GM19238 (cell line): Measurements from ENCODE around the gene GRM8.
"Not testable (repeated sequence)": the region's sequence is repeated elsewhere in the genome, so short reads cannot be mapped to it uniquely, and the experiment has no call there.

ENCODE experiments used
- DNase-seq: peaks from one replicate; pipeline ENCODE4 v3.0.0; 2011; ENCODE audit warnings: low spot score; ENCODE audit not compliant: insufficient read length

Gene GRM8

DNA sequence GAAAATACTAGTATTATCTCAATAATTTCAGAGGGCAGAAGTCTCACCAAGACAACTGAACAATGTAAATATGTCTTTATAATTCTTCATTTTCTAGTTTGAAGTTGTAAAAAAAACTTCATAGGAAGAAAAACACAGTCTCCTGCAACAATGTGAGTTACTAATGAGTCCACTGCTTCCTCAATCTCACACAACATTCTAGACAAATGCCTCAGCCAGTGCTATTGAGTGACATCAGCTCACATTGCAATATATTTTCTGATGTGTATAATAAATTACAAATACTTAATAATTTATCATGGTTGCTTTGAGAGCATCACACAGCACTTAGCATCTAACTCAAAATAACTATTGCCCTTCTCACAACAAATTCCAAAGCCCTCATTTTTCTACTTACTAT is 321.2 kb downstream of the GRM8 start:
- DNase-seq, result no peak

DNA sequence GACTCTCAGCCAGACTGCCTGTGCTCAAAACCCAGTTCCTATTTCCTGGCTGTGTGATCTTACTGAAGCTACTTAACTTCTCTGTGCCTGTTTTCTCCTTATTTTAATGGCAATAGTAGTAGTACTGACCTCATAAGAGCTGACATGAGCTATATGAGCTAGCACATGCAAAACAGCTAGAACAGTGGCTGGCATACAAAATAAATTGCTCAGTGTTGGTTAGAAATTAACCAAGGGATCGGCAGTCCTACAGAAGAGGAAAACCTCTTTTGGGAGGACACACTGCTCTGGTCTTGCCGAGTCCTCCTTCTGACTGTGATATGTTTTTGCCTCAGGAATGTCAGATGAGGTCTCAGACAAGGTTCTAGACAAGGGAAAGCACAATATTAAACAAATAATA is 322.6 kb downstream of the GRM8 start:
- DNase-seq, result no peak

DNA sequence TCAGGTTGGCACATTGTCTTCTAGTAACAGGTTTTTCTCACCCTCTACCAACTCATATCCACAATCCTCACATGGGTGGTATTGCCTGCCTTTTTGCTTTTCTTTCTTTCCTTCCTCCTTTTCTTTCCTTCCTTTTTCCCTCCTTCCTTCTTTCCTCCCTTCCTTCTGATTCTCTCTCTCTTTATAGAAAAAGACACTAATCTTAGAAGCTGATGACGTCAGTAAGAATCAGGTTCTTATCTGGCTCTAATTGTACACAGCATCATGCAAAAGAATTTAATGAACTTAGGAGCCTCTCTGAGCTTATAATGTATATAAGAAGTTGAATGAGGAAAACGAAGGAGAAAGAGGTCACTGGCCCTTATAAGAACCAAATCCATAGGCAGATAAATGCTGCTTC is 328.3 kb downstream of the GRM8 start:
- no peak for DNase-seq

DNA sequence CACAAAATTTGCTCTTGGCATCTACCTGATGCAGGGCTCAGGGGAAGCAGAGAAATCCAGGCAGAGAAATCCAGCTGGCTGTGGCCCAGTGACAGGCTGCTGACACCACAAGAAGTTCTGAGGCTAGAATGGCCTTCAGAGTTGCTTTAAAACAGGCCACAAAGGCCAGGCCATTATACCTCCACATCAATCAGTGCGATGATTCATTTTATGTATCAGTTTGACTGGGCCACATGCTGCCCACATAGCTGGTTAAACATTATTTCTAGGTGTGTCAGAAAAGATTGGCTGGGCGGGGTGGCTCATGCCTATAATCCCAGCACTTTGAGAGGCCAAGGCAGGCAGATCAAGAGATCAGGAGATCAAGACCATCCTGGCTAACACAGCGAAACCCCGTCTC is 341.1 kb downstream of the GRM8 start:
- not testable (repeated sequence) for DNase-seq

DNA sequence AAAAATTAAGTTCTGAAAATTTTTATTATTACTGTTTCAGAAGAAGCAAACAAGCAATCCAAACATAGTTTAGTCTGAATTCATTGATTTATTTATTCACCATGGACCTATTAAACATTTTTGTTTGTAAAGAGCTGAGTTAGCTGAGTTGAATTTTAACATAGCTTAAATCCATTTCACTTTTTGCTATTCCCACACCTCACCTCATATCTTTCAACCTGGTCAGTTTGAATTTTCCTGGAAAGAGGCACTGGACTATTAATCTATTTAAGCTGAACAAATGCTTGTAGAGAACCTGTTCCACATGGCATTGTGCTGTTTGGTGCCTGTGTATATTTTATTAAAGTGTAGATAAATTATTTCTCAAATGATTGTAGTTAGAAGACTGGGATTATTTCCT is 344.2 kb downstream of the GRM8 start:
- DNase-seq, result not testable (repeated sequence)

DNA sequence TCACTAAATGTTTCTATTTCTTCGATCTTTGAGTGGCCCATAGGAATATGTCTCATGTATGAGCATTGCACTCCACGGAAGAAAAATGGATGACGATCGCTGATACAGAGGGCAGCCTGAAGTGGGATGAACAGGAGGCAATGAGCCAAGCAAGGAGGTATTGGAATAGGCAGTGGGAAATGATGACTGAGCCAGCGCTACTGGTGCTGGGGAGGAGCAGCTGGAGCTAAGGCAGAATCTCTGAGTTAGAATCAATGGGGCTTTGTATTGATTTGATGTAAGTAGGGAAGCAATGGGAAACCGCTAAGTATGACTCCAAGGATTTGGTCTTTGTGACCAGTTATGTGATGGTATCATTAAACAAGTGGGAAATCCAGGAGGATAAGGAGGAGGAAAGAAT is 345.1 kb downstream of the GRM8 start:
- DNase-seq, result not testable (repeated sequence)

DNA sequence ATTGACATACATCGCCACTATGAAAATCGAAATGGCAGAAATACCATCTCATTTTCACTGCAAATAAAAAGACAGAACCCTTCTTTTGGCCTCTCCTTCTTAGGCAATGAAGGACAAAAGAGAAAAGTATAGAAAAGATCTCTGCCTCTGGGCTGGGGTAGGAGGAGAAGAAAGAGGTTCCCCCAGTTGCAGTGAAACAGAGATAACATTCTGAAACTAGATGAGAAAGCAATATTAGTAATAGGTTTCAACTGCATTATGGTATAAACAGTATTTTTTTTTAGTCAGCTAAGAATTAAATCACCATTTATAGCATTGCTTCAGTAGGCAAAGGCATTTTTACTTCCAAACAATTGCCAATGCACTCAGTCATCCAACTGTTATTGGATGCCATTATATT is 347.5 kb downstream of the GRM8 start:
- not testable (repeated sequence) for DNase-seq

DNA sequence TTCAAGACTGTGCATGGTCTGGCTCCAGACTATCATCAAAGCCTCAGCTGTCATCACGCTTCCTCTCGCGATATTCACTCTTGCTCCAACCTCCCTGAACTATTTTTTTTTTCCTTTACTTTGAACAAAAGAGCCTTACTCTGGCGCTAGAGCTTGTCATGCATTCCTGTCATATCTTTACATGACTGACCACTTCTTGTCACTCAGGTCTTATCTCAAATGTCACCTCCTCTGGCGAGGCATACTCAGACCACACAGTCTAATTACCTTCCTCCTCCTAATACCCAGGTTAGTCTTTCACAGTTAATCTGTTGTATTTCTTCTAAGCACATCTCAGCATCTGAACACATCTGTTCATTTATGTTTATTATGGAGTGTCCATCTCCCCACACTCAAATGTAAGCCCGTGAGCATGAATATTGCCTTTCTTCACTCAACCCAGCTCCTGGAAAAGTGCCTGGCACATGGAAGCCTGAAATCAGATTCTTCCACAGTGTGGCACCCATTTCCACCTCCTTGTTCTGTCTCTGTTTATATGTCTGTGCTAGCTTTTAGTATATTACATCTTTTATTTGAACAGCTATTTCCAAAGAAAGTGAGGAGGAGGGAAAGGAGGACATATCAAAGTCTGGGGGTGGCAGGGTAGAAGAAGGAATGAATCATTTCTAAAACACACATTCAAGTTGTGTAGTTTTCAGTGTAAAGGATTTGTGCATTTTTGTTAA is 351.5 kb downstream of the GRM8 start:
- DNase-seq, result not testable (repeated sequence)

DNA sequence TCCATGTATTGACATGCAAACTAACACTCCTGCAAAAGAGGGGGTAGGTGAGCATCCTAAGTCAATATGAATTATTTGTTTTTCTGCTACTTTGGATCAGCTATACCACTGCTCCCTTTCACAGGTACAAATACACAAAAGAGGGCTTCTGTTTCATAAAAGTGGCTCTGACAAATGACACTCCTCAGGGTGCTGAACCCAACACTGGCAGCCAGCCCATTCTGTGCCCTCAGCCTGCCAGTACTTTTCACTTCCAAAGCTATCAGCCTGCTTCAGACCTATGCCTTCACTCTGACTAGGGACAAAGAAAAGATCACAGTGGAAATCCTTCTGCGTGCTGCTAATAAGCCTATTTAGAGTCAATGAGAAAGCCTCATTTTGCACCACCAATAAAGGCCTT is 364.8 kb downstream of the GRM8 start:
- DNase-seq, result not testable (repeated sequence)

DNA sequence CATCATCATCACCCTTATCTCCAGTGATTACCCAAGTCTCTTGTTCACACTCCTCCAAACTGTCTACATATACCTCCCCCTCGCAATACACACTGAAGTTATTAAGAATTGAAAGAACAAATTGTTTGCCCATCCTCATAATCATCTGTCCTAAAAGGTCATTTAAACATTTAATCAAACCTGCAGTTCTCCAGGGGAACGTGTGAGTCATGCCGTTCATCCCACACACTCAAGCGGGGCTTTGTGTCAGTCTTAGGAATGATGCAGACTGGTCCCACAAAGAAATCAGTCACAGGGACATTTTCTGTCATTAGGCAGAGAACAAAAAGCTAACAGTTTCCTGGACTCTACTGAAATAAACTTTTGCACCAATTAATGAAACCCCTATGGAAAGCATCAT is 365.2 kb downstream of the GRM8 start:
- not testable (repeated sequence) for DNase-seq

DNA sequence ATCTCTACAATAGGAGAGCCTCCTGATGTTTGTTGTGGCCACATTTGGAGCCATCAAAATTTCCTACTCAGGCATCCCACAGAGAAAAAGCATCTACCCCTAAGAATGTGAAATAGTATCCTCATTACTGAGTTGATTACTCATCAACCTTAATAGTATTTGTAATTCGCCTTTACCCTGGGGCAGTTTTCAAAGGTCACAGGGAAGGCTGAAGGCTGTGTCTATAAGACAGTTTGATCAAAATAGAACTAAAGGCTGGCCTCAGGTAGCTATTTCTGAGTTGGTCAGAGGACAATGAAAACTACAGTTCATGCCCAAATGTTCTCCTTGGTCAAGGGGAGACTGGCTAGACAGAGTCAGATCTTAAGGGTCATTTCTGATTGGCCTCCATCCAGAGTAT is 370.0 kb downstream of the GRM8 start:
- DNase-seq, result not testable (repeated sequence)

DNA sequence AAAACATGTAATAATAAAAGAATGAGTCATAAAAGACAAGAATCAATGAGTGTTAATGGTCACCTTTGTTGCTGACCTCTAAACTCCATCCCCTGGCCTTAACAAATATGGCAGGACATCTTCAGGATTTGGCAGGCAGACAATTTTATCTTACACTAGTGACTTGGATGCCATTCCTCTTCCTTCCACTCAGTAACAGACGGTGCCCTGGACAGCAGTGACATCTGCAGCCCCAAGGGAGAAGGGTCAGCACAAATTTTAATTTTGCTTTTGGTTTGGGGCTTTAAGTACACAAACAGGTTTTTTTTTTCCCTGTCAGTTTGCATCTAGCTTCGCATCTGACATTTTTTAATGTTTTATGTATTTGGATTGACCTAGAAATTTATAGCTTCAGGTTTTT is 370.8 kb downstream of the GRM8 start:
- DNase-seq, result not testable (repeated sequence)

DNA sequence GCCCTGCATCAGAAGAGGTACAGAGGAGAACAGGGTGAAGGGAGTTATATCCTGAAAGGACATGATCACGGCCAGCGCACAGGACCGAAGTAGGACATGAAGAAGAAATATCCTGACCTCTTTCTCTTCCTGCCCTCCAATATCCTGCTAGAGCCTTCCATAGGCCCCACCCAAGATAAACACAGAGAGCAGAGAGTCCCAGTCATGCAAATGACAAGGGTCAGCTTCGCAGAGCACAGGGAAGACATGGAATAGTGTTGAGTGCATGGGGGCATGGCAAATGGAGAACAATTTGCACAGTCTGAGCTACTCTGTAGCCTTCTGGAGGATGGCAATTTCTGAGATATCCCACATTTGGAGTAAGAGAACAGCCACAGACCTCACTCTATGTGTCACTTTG is 371.4 kb downstream of the GRM8 start:
- no peak for DNase-seq

DNA sequence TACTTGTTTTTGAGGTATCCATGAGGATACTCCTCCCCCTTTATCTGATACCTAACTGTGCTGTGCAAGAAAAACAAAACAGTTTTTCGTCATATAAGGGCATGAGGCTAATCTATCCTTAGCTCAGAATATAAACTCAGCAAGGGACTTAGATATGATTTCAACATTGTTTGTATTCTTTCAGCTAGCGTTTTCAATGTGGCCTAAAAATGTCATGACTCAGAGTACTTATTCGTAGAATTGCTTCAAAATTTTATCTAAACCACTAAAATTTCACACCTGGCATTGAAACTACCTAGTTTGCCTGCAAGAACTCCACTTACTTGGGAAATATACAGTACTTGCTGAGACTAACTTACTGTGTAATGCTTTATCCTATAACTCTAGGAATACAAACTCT is 376.2 kb downstream of the GRM8 start:
- DNase-seq, result not testable (repeated sequence)

DNA sequence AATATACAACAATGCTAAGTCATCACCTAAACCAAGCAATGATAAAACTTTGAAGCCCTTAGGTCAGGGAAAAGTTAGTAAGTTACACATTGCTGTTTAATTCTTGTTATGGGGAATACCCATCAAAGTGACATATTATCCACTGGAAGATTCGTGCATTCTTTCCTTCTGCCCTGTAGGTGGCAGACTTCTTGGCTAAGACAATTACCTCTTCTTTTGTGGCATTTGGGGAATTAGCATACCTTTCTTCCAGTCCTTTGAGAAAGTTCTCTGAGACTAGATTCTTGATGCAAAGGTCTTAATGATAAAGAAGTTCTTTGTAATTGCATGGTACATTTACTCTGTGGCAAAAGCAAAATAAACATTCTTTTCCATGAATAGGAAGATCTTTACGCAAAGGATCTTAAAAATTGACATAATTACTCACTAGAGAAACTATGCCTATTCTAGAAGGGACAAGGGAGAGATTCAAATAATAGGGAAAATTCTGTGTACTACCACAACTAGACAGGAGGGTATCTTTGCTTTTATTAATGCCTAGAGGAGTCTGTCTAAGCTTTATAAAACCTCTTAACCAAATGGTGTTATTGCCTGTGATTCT is 395.9 kb downstream of the GRM8 start:
- no peak for DNase-seq

DNA sequence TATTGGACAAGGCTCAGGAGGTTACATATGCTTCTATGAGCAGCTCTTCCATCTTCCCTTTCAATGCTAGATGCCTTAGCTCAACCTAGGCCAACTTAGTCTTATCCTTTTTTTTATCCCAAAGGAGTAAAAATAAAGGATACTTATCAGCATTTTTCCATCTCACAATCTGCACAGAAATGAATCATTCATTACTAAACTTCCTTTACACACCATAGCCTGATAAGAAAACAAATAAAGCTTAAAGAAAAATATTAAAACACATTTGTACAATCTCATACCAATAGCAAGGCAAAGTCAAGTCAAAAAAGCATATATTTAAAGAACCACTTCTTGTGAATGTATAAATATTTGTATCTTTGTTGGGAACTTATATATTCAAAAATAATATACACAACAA is 407.4 kb downstream of the GRM8 start:
- no peak for DNase-seq

DNA sequence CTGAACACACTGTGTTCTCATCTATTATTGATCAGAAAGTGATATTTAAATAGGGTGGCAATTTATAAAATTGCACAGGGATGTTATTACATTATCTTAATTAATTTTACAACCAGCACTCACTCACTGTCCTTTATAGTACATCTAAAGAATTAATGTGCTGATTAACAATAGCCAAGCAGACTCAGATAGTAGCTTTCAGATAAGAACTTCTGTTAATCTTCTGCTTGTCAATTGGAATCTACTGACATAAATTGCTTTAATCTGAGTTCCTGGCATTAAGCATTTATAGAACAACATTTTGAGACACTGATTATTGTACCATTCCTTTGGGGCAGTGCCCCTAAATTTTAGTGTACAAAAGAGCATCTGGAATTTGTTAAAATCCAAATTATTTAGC is 408.9 kb downstream of the GRM8 start:
- no peak for DNase-seq

DNA sequence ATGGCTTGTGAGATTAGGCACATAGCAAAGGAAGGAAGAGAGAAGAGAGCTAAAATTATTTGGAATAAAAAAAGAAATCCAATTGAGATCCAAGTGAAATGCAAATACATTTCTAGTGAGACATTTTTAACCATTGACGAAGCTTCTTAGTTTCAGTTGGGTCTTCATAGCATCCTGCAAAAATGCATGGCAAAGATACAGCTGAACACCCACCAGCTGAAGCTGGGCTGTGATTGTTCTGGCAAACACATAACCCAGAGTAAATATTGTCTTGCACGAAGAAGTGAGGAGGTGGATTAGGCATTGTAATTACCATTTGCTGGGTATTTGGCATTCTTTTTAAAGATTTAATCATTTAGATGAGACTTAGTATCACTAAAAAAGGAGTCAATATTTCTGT is 409.4 kb downstream of the GRM8 start:
- DNase-seq, result no peak

DNA sequence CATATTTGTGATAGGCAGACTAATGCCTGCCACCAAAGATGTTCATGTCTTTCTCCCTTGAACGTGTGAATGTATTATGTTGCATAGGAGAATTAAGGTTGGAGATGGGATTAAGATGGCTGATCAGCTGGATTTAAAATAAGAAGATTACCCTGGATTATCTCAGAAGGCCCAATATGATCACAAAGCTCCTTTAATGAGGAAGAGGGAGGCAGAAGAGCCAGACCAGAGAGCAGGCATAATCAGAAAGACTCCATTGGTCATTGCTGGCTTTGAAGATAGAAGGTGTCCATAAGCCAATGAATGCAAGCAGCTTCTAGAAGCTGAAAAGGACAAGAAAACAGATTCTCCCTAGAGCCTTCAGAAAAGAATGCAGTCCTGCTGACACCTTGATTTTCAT is 410.3 kb downstream of the GRM8 start:
- no peak for DNase-seq

DNA sequence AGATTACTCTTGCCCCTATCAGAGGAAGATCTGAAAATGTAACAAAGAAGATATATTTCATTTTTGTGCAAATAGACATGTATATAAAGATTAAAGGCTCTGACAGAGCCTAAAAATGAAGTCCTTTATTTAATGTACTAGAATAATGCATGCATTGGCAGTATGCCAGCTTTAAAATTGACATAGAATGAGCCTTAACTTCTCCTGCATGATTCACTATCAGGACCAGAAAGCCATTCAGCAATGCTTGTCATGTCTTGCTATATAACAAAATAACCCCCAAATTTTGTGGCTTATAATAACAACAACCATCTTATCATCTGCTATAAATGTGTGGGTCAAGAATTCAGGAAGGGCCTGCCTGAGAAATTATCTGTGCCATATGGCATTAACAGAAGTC is 411.9 kb downstream of the GRM8 start:
- DNase-seq, result no peak

DNA sequence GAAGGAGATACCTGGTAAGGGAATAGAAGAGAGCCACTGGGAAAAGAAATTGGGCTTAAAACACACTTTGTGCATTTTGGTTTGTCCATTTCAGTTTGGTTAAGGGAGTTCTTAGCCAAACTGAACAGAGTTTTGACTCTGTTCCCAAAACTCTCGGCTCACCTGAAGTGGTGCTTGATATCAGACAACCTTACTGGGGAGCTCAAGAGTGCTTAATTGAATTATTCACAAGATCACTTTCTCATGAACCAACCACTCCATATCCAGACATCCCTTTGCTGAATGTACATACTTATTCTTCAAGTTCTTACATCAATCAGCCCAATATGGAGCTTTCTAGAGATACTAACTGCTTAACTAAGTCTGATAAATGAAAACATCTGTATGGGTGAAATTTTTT is 413.1 kb downstream of the GRM8 start:
- no peak for DNase-seq

DNA sequence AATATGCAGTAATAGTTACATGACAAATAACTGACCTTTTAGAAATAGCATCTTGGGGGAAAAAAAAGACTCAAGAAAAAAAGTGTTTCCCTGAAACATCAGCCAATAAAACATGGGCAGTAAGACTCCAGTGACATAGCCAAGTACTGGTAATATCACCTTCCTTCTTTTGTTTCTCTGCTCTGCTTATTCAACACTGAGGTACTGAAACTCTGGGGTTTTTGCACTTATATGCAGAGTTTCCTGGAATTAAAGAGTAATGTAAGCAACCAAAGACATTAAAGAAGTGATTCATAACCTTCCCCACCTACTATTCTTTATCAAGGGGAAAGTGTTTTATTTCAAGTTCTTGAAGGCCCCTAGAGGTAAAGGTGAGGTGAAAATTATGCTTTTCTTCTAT is 414.5 kb downstream of the GRM8 start:
- no peak for DNase-seq

DNA sequence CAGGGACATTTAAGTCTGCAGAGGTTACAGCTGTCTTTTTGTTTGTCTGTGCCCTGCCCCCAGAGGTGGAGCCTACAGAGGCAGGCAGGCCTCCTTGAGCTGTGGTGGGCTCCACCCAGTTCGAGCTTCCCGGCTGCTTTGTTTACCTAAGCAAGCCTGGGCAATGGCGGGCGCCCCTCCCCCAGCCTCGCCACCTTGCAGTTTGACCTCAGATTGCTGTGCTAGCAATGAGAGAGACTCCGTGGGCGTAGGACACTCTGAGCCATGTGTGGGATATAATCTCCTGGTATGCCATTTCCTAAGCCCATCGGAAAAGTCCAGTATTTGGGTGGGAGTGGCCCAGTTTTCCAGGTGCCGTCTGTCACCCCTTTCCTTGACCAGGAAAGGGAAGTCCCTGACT is 421.5 kb downstream of the GRM8 start:
- DNase-seq, result not testable (repeated sequence)
